ENCODE data around the gene TLCD3A. TPM values are rescaled to one million over a fixed set of nuclear protein-coding genes. Genes with fewer than 3 reads are reported as not detected.

TLCD3A gene
- total and polyA plus RNA-seq, 2 of the 4 experiments (the other 2 are of a cell fraction) = 15.2 to 35.0 TPM

GRCh38 chr17:774313-774584 is 41.9 kb downstream of the TLCD3A start:
- Histone ChIP-seq H3K14ac (replicated peaks; ENCODE audit: low read depth, low read length) (no peak overlapping the region), H3K79me1 (ENCODE audit: low read depth in 1 of 2, low read length in 2 of 2) (peaks cover 14 to 38% of the 10 kb centered on the region in 2 experiments), H3K27ac (ENCODE audit: insufficient read depth, low read length) (no peak overlapping the region), H3K4ac (ENCODE audit: low read depth, low read length) (no peak overlapping the region), H2BK120ac (ENCODE audit: low read depth, low read length) (no peak overlapping the region), H4K20me1 (ENCODE audit: insufficient read depth, low read length) (no peaks in the 10 kb centered on the region), H3K4me2 (ENCODE audit: low read depth, low read length) (no peak overlapping the region), H2BK20ac (ENCODE audit: low read depth, low read length) (no peak overlapping the region), H4K91ac (ENCODE audit: insufficient read depth, low read depth, low read length) (no peak overlapping the region), H3K4me3 (ENCODE audit: insufficient read depth, low read depth, low read length) (no peak overlapping the region), H3K18ac (ENCODE audit: low read depth, low read length) (no peak overlapping the region), H3K27me3 (ENCODE audit: control insufficient read depth, insufficient read depth, low read length) (no peaks in the 10 kb centered on the region), H3K4me1 (ENCODE audit: control insufficient read depth, insufficient read depth, low read length) (no peaks in the 10 kb centered on the region), H3K56ac (ENCODE audit: extremely low read depth, insufficient read depth, low read length) (no peak overlapping the region), H3K23ac (ENCODE audit: low read depth, low read length) (no peak overlapping the region), H2BK5ac (ENCODE audit: low read depth, low read length, poor library complexity, severe bottlenecking) (no peak overlapping the region), H3K9me1 (ENCODE audit: insufficient read depth, low read length) (no peaks in the 10 kb centered on the region), H3K9me3 (ENCODE audit: control insufficient read depth, insufficient read depth, low read length) (no peaks in the 10 kb centered on the region), H2AK9ac (replicated peaks; ENCODE audit: low read depth, low read length, poor library complexity) (no peak overlapping the region), H4K8ac (ENCODE audit: low read depth in 2 of 2, low read length in 2 of 2) (no peak overlapping the region), H4K5ac (ENCODE audit: low read depth, low read length) (no peak overlapping the region), H3K36me3 (ENCODE audit: control insufficient read depth, insufficient read depth, low read length) (peaks cover 50% of the 10 kb centered on the region), H2AFZ (replicated peaks; ENCODE audit: low read length, poor library complexity) (no peak overlapping the region), H2BK15ac (ENCODE audit: low read depth, low read length) (no peak overlapping the region), H2AK5ac (ENCODE audit: low read depth, low read length) (no peak overlapping the region), H3K9ac (ENCODE audit: low read depth, low read length) (no peak overlapping the region)
- CTCF ChIA-PET = interaction anchor here (1.0 kb wide), 2 partner anchors 222 to 282 kb away, joined by 3 read pairs; partner anchors contain the start of gene TIMM22
- TF ChIP-seq ELK1 (IDR thresholded peaks at IDR 0.05; ENCODE audit: borderline replicate concordance, low read depth, low read length) (no peak), CTCF (conservative IDR thresholded peaks at IDR 0.05; ENCODE audit: low read depth, low read length) (no peak), SMC3 (IDR thresholded peaks at IDR 0.05; ENCODE audit: low read depth, low read length) (no peak), BHLHE40 (IDR thresholded peaks at IDR 0.05; ENCODE audit: low read depth, low read length) (no peak), MAZ (IDR thresholded peaks at IDR 0.05; ENCODE audit: borderline replicate concordance, low read depth, low read length) (no peak), RCOR1 (IDR thresholded peaks at IDR 0.05; ENCODE audit: insufficient replicate concordance, low read length) (no peak), NFE2L2 (IDR thresholded peaks at IDR 0.05; ENCODE audit: low read depth, low read length) (no peak), MAFK (IDR thresholded peaks at IDR 0.05; ENCODE audit: low read depth, low read length) (no peak), CHD1 (IDR thresholded peaks at IDR 0.05; ENCODE audit: low read depth, low read length) (no peak), MXI1 (IDR thresholded peaks at IDR 0.05; ENCODE audit: borderline replicate concordance, low read depth, low read length) (no peak), USF2 (IDR thresholded peaks at IDR 0.05; ENCODE audit: low read depth, low read length) (no peak), CEBPB (IDR thresholded peaks at IDR 0.05; ENCODE audit: low read depth, low read length) (no peak), FOS (IDR thresholded peaks at IDR 0.05; ENCODE audit: low read depth, low read length) (no peak), RFX5 (IDR thresholded peaks at IDR 0.05; ENCODE audit: low read depth, low read length) (no peak), POLR2A (IDR thresholded peaks at IDR 0.05; ENCODE audit: low read depth, low read length) (no peak), RAD21 (IDR thresholded peaks at IDR 0.05; ENCODE audit: low read length) (no peak)
- dilution Hi-C loops (cut with HindIII; ENCODE audit: low sequenced_read_pairs, unreplicated experiment) = no loop called here
- WGBS, 2 experiments (ENCODE audit: extremely low coverage in 2 of 2, insufficient read length in 1 of 2) = 92% methylated on average over 4 of the region's 5 CpGs; no CpG with 5 or more reads in 1 of the 2 experiments
- in situ Hi-C loops (cut with MboI; ENCODE audit: low sequenced_read_pairs) = no loop called here
- BruUV-seq (replicated peaks) = no TSS peak
- ATAC-seq (ENCODE audit: low read depth) (no peak), DNase-seq (no peak)
- POLR2A ChIA-PET (ENCODE audit: unreplicated experiment) = no interaction called here
- intact Hi-C loops (cut with micrococcal nuclease) = no loop called here
